NCI-H748 (cell line): Measurements from ENCODE around the gene TDRD5.
A peak's percentile ranks its signal among the peaks of the same experiment; 100 is the strongest.
"Not testable (repeated sequence)": the region's sequence is repeated elsewhere in the genome, so short reads cannot be mapped to it uniquely, and the experiment has no call there.

ENCODE experiments used
- DNase-seq: peaks from one replicate; lab custom pipeline; 2025; ENCODE audit not compliant: unreplicated experiment; lab: John Stamatoyannopoulos, UW

The TDRD5 gene

DNA sequence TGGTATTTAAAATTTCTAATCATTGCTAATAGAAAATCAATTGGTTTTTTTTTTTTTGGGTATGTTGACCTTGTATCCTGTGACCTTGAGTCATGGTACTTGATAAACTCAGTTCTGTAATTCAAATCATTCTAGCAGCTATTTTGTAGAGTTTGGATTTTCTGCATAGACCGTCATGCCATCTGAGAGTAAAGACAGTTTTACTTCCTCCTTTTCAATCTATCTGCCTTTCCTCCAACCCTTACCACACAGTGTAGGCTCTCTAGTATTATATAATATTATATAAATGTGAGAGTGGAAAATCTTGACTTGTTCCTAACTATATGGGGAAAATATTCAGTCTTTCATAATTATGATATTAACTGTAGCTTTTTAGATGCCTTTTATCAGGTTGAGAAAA is 7.0 kb downstream of the TDRD5 start:
- no peak for DNase-seq

DNA sequence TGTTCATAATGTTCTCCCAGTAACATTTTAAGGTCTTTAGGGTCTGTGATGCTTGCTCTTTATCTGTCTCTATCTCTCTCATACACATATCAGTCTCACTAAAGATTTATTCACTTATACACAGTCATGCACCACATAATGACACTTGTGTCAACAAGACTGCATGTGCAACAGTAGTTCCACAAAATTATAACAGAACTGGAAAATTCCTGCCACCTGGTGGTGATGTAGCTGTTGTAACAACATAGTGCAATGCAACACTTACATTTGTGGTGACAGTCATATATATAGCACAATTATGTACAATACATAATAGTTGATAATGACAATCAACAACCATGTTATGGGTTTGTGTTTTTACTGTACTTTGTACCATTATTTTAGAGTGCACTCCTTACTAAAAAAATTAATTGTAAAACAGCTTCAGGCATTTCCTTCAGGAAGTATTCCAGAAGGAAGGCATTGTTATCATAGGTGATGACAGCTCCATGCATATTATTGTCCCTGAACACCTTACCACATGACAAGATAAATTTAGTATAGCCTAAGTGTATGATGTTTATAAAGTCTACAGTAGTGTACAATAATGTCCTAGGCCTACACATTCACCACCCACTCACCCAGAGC is 8.1 kb downstream of the TDRD5 start:
- DNase-seq, result peak; percentile 64

DNA sequence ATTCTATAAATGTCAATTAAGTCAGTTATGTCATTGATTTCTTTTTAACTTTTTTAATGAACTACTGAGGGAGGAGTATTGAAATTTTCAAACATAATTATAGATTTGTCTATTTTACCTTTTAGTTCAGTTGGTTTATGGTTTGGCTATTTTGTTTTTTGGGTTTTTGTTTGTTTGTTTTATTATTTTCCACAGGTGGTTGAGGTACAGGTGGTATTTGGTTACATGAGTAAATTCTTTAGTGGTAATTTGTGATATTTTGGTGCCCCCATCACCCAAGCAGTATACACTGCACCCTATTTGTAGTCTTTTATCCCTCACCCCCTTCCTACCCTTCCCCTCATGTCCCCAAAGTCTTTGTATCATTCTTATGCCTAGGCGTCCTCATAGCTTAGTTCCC is 9.5 kb downstream of the TDRD5 start:
- no peak for DNase-seq

DNA sequence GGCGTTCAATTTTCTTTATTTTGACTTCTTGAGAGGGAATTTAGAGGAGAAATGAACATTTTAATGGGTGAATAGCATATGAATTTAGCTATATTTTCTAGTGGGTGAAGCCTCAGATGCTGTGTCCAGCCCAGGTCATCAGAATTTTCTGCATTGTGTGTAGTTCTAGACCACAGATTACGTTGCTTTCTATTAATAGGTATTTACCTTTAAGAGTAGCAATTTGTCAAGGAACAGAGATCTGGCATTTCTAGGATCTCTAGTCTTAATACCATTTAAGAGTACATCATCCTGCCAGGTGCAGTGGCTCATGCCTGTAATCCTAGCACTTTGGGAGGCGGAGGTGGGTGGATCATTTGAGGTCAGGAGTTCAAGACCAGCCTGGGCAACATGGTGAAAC is 20.7 kb downstream of the TDRD5 start:
- no peak for DNase-seq

DNA sequence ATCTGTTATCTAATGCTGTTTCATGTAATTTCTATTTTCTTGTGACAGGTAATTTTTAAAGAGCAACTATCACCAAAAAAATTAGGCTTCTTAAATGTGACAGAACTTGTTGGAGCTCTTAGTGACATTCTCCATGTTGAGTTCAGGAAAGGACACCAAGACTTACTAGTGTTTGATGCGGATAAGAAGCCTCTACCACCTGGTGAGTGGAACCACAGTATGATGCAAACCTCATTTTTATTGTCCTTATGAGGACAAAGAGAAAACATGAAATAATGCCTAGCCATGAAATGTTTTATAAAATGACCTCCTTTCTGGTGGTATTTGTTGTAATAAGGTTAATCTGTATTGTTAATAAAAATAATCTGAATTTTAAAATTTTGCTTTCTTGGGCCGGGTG is 39.1 kb downstream of the TDRD5 start:
- DNase-seq, result no peak

DNA sequence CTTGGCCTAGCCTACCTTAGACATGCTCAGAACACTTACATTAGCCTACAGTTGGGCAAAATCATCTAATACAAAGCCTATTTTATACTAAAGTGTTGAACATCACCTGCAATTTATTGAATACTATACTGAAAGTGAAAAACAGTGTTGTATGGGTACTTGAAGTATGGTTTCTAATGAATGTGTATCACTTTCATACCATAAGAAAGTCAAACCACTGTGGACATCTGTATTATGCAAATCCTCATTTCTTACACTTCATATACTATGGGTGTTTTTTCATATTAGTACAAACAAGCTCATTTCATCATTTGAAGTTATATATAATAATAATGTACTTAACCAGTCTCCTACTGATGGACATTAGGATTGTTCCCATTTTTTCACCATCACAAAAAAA is 41.2 kb downstream of the TDRD5 start:
- DNase-seq, result no peak

DNA sequence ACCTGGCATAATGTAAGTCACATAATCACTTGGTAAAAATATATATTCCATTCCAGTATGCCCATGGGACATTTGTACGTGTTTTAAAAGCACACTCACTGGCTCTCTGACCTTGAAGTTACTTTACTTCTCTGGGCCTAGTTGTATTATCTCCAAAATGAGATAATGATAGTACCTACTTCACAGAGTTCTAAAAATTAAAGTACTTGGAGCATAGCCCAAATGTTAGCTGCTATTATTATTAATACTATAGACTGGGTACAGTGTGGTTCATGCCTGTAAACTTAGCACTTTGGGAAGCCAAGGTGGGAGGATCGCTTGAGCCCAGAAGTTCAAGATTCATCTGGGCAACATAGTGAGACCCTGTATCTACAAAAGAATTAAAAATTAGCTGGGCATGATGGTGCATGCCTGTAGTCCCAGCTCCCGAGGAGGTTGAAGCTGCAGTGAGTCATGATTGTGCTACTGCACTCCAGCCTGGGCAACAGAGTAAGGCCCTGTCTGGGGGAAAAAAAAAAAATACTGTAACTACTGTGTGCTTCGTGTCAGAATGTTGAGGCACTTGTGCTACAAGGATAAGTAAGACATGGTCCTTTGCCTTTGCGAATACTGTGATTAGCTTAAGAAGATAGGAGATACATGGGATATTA is 45.7 kb downstream of the TDRD5 start:
- DNase-seq, result no peak

DNA sequence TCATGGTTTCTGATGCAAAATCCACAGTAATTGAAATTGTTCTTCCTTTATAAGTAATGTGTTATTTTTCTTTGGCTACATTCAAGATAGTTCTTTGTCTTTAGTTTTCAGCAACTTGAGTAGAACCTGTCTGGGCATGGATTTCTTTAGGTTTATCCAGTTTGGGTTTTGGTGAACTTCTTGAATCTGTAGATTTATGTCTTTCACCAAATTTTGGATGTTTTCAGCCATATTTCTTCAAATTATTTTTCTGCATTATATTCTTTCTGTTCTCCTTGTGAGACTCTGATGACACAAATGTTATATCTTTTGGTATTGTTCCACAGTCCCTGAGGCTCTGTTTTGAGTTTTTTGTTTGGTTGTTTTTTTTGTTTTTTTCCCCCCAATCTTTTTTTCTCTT is 69.4 kb downstream of the TDRD5 start:
- DNase-seq, result no peak

DNA sequence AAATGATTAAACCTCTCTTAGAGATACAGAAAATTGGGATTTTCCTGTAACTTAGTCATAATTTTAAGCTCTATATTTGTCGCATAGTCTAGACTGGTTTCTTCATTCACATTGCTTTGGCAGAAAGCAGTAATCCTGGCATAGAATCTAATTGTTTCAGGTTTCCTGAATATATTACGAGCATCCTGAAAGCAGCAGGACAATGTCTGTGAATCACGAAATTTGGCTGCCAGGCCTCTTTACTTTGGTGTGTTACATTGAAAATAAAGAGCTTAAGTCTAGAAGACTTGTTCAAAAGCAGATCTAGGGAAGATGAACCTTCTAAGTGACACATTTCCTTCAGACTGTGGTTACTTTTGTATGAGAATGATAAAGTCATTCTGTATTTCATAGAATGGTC is 72.2 kb downstream of the TDRD5 start:
- no peak for DNase-seq

DNA sequence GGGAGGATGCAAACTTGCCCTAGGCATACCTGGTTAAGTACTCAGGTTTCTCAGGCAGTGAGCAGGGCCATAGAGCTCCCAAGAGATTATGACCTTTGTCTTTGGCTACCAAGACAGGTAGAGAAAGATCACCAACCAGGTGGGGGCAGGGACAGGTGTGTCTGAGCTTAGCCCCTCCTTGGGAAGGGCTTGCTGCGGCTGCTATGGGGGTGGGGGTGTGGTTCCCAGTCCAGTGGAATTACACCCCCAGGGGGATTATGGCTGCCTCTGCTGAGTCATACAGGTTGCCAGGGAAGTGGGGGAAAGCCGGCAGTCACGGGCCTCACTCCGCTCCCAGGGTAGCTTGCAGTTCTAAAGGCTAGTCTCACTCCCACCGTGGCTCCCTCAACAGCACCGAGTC is 86.2 kb downstream of the TDRD5 start:
- no peak for DNase-seq

DNA sequence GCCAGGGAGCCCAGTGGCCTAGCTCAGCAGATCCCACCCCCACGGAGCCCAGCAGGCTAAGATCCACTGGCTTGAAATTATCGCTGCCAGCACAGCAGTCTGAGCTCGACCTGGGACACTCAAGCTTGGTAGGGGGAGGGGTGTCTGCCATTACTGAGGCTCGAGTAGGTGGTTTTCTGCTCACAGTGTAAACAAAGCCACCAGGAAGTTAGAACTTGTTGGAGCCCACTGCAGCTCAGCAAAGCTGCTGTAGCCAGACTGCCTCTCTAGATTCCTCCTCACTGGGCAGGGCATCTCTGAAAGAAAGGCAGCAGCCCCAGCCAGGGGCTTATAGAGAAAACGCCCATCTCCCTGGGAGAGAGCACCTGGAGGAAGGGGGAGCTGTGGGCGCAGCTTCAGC is 102.9 kb downstream of the TDRD5 start:
- DNase-seq, result not testable (repeated sequence)

DNA sequence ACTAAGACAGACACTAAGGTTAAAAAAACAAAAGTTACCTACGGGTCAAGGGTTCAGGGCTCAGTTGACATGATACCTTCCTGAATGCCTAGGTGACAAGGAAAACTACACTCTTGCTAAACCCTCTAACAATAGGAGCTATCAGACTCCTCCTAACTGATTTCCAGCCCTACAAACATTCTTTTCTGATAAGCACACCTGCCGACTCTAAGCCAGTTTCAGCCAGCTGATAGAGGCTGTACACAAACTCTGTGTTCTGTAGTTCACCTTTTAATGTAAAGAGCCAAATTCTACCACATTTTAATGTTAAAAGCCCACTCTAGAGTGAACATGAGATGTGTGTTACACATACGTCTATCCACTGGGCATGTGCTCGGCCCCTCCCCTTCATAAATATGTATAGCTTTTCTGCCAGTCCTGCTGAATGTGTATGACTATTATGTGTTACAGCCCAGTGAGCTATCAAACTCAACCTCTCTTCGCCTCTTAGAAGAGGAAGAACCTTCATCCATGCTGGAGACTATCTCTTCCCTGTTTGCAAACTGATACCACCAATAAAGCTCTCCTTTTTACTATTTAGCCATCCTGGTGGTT is 111.4 kb downstream of the TDRD5 start:
- no peak for DNase-seq

DNA sequence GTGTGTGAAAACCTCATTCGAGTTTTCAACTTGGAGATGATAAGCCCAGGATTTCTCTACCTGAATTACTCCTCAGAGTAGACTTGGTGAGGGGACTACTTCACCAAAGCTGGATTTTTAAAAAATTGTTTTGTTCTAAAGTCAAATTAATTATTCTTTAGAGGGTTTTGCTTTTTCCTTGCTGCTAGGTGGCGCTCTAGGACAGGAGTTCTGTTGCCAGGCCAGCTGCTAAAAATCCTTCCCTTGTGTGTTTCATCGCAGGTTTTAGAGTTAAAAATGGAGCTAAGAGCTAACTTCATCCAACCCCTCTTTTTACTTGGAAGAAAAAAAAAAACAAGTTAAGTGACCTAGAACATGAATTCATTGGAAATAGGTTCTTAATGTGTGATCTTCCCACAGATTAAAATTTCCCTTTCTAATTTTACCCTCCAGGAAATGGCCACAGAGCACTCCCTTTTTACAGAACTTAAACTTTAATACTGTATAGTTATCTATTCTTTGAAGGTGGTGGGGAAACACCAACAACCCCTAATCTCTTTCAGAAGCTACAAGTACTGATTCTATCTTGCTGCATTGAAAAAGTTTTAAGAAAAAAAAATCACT is 114.8 kb downstream of the TDRD5 start:
- DNase-seq, result peak; percentile 37

DNA sequence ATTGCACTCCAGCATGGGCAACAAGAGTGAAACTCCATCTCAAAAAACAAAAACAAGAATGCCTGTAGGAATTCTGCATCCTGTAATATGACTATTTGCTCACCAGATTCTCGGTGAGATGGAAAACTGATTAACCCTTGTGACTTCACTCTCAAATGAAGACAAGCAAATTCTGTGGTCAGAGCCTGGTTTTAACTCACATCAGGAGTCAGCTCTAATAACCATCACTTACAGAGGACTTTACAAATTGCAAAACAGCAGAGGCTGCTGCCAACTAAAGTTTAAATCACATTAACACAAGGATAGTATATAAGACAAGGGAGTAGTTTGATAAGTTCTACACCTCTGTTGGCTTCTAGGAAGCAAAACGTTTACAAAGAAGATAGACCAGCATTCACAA is 115.8 kb downstream of the TDRD5 start:
- DNase-seq, result no peak

DNA sequence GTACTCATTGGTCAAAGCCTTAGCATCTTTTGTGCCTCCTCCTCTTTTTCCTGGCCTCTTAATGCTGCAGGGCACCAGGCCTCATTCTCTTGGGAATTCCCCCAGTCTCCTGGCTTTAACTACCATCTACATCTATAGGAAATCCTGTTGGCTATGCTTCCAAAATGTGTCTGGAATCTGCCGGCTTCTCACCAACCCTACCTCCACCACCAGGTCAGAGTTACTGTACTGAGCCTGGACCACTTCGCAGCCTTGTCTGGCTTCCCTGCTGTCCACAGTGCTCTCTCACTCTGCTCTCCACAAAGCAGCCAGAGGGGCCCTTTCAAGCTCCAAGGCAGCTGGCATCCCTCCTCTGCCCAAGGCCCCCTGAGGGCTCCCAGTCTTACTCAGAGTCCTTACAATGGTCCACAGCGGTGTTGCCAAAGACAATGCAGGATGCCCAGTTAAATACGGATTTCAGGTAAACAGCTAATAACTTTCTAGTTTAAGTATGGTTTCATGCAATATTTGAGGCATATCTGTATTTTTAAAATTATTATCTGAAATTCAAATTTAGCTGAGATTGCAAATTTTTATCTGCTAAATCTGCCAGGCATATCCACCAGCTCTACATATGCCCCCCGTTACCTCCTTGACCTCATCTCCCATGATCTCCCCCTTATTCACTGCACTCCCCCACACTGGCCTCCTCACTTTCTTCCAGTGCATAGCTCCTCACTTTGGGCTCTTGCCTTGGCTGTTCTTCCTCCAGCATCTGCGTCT is 117.0 kb downstream of the TDRD5 start:
- DNase-seq, result no peak

DNA sequence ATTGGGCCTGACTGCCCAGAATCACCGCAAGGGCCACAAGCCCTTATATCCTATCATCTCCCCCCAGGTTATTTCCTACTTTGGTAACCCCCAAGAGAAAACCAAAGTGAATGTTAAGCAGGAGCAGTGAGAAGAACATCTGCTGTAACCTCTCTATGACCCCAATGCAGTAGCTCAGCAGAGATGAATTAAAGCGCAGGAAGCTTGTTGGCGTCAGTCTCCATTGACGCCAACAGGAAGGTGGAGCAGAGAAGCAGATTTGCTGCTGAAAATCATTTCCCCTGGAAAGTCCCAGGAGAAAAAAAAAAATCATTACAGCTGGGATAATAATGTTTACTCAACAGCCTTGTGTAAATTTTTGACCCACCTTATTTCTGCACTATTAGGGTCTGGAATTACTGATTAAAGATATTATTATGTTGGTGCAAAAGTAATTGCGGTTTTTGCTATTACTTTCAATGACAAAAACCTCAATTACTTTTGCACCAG is 118.3 kb downstream of the TDRD5 start:
- peak; percentile 3 for DNase-seq

DNA sequence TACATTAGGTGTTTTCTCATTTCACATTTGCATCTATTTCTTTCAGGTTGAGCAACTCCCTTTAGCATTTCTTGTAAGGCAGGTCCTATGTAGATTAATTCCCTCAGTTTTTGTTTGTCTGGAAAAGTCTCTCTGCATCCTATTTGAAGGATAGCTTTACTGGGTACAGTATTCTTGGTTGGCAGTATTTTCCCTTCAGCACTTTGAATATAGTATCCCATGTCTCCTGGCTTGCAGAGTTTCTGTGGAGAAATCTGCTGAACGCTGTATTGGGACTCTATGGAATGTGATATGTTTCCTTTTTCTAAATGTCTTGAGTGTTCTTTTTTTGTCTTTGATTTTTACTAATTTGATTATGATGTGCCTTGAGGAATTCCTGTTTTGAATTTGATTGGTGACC is 122.5 kb downstream of the TDRD5 start:
- DNase-seq, result no peak

DNA sequence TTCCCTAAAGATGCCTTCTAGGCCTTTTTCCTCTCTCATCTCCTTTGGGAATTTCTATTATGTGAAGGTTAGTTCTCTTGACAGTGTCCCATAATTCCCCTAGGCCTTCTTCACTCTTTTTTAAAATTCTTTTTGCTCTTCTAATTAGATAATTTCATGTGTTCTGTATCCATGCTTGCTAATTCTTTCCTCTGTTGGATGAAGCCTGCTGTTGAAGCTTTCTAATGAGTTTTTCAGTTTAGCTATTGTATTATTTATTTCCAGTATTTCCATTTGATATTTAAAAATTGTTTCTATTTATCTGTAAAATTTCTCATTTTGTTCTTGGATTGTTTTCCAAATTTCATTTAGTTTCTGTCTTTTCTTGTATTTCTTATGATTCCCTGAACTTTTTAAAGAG is 123.0 kb downstream of the TDRD5 start:
- no peak for DNase-seq

DNA sequence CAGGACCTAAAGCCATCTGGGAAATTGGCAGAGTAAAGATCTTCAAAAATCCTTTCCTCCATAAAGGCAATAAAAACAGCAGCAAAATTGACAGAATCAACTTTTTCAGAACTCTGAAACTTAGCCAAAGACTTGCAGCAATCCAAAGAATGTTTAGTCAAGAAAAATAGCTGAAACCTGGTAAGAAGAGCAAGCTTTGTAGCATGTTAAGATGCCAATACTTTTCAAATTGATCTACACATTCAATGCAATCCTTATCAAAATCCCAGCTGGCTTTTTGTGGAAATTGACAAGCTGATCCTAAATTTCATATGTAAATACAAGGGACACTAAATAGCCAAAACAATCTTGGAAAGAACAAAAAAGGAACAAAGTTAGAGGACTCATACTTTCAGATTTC is 127.6 kb downstream of the TDRD5 start:
- no peak for DNase-seq

DNA sequence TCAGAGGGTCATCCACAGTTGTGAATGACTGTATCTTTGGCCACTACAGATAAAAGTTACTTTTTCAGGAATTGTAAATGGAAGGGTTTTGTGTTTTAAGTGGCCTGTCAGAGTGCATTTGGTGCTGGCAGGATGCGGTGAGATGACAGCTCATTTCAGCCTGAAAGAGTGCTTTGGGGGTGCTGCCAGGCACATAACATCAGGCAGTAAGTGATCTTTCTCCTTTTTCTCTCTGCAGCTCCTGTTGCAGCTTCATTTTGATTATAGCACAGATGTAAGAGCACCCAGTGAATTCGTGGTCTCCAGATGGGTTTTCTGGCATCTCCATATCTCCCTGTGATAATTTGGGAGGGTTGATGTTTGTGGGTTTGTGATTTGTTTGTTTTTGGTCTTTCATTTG is 136.6 kb downstream of the TDRD5 start:
- no peak for DNase-seq

DNA sequence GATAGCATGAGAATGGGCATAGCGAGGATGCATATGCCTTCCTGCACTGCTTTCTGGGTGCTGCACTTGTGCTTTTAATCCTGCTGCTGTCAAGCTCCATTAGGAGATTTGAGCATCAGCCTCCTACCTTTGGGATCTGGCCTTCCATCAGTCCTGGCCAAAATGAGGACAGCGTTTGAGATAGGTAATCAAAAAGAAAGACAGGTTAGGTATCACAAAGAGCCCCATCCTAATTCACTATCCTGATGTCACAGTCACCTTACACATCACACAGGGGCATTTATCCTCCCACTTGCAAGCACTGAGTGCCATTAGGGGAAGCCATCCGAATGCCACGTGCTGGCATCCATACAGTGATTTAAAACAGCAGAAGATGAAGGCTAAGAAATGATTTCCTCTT is 138.2 kb downstream of the TDRD5 start:
- DNase-seq, result no peak

DNA sequence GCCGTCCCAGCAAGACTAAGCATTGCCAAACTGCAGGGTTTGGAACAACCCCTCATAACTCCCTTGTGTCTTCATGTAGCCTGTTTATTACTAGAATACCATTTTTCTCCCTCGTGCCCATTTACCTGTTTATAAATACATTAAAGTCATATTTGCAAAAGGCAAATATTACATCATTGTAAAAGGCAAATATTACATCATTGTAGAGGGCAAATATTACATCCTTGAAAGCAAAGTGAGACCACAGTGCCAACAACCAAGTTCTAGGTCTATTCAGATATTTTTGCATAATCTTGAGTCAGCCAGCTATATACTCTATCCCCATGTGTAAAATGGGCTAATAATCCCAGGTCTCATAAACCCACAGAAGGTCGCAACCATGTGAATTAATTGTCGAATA is 140.0 kb downstream of the TDRD5 start:
- no peak for DNase-seq
